Loucy (cell line): ENCODE results near the gene CST3.

ENCODE experiments used
- H2AFZ ChIP-seq: fragments of 200-600 bp; sonication (generic); 2 replicates; pipeline ENCODE4 v1.6.0; 2016; ENCODE audit warnings: antibody characterized with exemption, mild to moderate bottlenecking, low read length, moderate library complexity
- H3F3A ChIP-seq: fragments of 200-600 bp; 2 replicates; pipeline ENCODE4 v1.6.0; 2016; ENCODE audit warnings: antibody characterized with exemption, low read depth, mild to moderate bottlenecking
- H3K27me3 ChIP-seq: fragments of 200-600 bp; sonication (generic); 2 replicates; pipeline ENCODE4 v1.6.1; 2014; ENCODE audit warnings: low read length, mild to moderate bottlenecking; ENCODE audit not compliant: insufficient read depth, poor library complexity, severe bottlenecking
- H3K36me3 ChIP-seq: fragments of 200-600 bp; sonication (generic); 2 replicates; pipeline ENCODE4 v1.6.1; 2016; ENCODE audit warnings: low read length; ENCODE audit not compliant: insufficient read depth
- H3K4me1 ChIP-seq: fragments of 200-600 bp; sonication (generic); 2 replicates; pipeline ENCODE4 v1.5.1; 2014; ENCODE audit warnings: low read length, mild to moderate bottlenecking; ENCODE audit not compliant: insufficient read depth, poor library complexity, severe bottlenecking
- H3K4me2 ChIP-seq: fragments of 200-600 bp; sonication (generic); 2 replicates; pipeline ENCODE4 v1.6.0; 2014; ENCODE audit warnings: antibody characterized with exemption, low read length, low read depth, mild to moderate bottlenecking; ENCODE audit not compliant: poor library complexity, severe bottlenecking
- H3K4me3 ChIP-seq: fragments of 200-600 bp; sonication (generic); 2 replicates; pipeline ENCODE4 v1.5.1; 2014; ENCODE audit warnings: low read length, mild to moderate bottlenecking, mixed read lengths; ENCODE audit not compliant: poor library complexity, severe bottlenecking
- H3K79me2 ChIP-seq: fragments of 200-600 bp; sonication (generic); 2 replicates; pipeline ENCODE4 v1.6.1; 2014; ENCODE audit warnings: low read length; ENCODE audit not compliant: insufficient read depth
- H3K9ac ChIP-seq: fragments of 200-600 bp; sonication (generic); 2 replicates; pipeline ENCODE4 v1.6.0; 2014; ENCODE audit warnings: mild to moderate bottlenecking, low read depth, low read length, moderate library complexity; ENCODE audit not compliant: poor library complexity, severe bottlenecking
- H3K9me2 ChIP-seq: fragments of 200-600 bp; sonication (generic); replicated peaks from 2 replicates; pipeline ENCODE4 v1.6.1; 2016; ENCODE audit warnings: low read depth, low read length, mixed read lengths
- H3K9me3 ChIP-seq: fragments of 200-600 bp; sonication (generic); 2 replicates; pipeline ENCODE4 v1.6.1; 2014; ENCODE audit warnings: mild to moderate bottlenecking, antibody characterized with exemption, low read length, low read depth; ENCODE audit not compliant: insufficient read depth
- H4K20me1 ChIP-seq: fragments of 200-600 bp; sonication (generic); 2 replicates; pipeline ENCODE4 v1.6.0; 2014; ENCODE audit warnings: antibody characterized with exemption, low read length, mild to moderate bottlenecking; ENCODE audit not compliant: insufficient read depth, poor library complexity, severe bottlenecking
- CTCF ChIP-seq: fragments of 200-600 bp; sonication (generic); conservative IDR thresholded peaks from 2 replicates; pipeline ENCODE4 v1.5.1; 2014; ENCODE audit warnings: mild to moderate bottlenecking, antibody characterized with exemption, low read length
- EZH2phosphoT487 ChIP-seq: fragments of 200-600 bp; IDR thresholded peaks from 2 replicates; pipeline ENCODE4 v1.6.1; 2018; ENCODE audit warnings: antibody characterized with exemption, mild to moderate bottlenecking, moderate library complexity, borderline replicate concordance

Gene CST3

GRCh38 chr20:23683807-23684206 lies 46.1 kb upstream of the CST3 start:
- Histone ChIP-seq H3K9ac (no peak overlapping the region), H4K20me1 (no peaks in the 10 kb centered on the region), H3K27me3 (no peaks in the 10 kb centered on the region), H3K4me1 (no peaks in the 10 kb centered on the region), H3K9me2 (no peaks in the 10 kb centered on the region), H3K4me3 (no peak overlapping the region), H3K4me2 (no peak overlapping the region), H3K79me2 (no peaks in the 10 kb centered on the region), H3F3A (no peaks in the 10 kb centered on the region), H2AFZ (no peak overlapping the region), H3K36me3 (no peaks in the 10 kb centered on the region), H3K9me3 (no peaks in the 10 kb centered on the region)
- TF ChIP-seq CTCF (no peak), EZH2phosphoT487 (no peak)

GRCh38 chr20:23683281-23683680 lies 45.5 kb upstream of the CST3 start:
- Histone ChIP-seq H3K36me3 (no peaks in the 10 kb centered on the region), H4K20me1 (no peaks in the 10 kb centered on the region), H3K4me1 (no peaks in the 10 kb centered on the region), H3K9me3 (no peaks in the 10 kb centered on the region), H3F3A (no peaks in the 10 kb centered on the region), H3K4me2 (no peak overlapping the region), H2AFZ (no peak overlapping the region), H3K4me3 (no peak overlapping the region), H3K9ac (no peak overlapping the region), H3K79me2 (no peaks in the 10 kb centered on the region), H3K9me2 (no peaks in the 10 kb centered on the region), H3K27me3 (no peaks in the 10 kb centered on the region)
- TF ChIP-seq EZH2phosphoT487, result no peak
- no peak for TF ChIP-seq CTCF

GRCh38 chr20:23680146-23680545 lies 42.4 kb upstream of the CST3 start:
- no peak overlapping the region for H3K4me3 ChIP-seq
- H3K79me2 ChIP-seq, result no peaks in the 10 kb centered on the region
- H3K4me1 ChIP-seq, result no peaks in the 10 kb centered on the region
- H3F3A ChIP-seq, result no peaks in the 10 kb centered on the region
- H3K9me2 ChIP-seq, result no peaks in the 10 kb centered on the region
- H3K27me3 ChIP-seq, result no peaks in the 10 kb centered on the region
- TF ChIP-seq EZH2phosphoT487, result no peak
- TF ChIP-seq CTCF, result no peak
- no peaks in the 10 kb centered on the region for H3K9me3 ChIP-seq
- H2AFZ ChIP-seq, result no peak overlapping the region
- H3K4me2 ChIP-seq, result no peak overlapping the region
- no peak overlapping the region for H3K9ac ChIP-seq
- H3K36me3 ChIP-seq, result no peaks in the 10 kb centered on the region
- no peaks in the 10 kb centered on the region for H4K20me1 ChIP-seq
